ENCODE data around the gene UNC50.

The UNC50 gene

DNA sequence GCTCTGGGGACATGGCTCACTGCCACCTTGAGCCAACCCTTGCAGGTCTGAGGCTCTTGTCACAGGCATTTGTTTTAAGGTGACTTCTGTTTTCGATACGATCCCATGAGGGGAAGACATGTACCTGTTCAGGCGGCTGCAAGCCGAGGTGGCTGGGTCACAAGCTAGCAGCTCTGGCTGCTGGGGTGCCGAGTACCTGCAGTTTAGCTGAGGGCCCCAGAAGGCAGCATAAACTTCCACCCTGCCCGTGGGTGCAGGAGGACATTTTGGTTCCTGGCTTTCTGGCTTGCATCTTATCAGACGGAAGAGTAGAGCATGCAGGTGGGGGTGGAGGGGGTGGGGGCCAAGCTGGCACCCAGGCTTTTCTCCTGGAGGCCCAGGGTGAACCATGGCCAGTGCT, 28.5 kb upstream of the UNC50 start:
- Histone ChIP-seq H3K79me2 (ENCODE audit: insufficient read depth, low read length) (no peaks in the 10 kb centered on the region), H3K4me2 (ENCODE audit: insufficient read depth, low read length) (no peak overlapping the region), H3K4me1 (ENCODE audit: insufficient read depth, low read length) (no peaks in the 10 kb centered on the region), H3K9ac (ENCODE audit: low read depth, low read length) (no peak overlapping the region), H3K36me3 (ENCODE audit: insufficient read depth, low read length) (peaks cover 70% of the 10 kb centered on the region), H3K27me3 (ENCODE audit: insufficient read depth, low read length, poor library complexity) (no peaks in the 10 kb centered on the region), H3K4me3 (ENCODE audit: low read depth in 1 of 2, low read length in 2 of 2) (no peak overlapping the region), H4K20me1 (ENCODE audit: insufficient read depth, low read length) (no peaks in the 10 kb centered on the region), H3K9me3 (ENCODE audit: insufficient read depth, low read length, severe bottlenecking) (no peaks in the 10 kb centered on the region), H3K27ac (ENCODE audit: low read length) (no peak overlapping the region), H2AFZ (ENCODE audit: low read depth, low read length) (no peak overlapping the region)
- DNase-seq: no peak
- ATAC-seq (ENCODE audit: insufficient read depth, low read depth): no peak
- TF ChIP-seq, protein P1, sequence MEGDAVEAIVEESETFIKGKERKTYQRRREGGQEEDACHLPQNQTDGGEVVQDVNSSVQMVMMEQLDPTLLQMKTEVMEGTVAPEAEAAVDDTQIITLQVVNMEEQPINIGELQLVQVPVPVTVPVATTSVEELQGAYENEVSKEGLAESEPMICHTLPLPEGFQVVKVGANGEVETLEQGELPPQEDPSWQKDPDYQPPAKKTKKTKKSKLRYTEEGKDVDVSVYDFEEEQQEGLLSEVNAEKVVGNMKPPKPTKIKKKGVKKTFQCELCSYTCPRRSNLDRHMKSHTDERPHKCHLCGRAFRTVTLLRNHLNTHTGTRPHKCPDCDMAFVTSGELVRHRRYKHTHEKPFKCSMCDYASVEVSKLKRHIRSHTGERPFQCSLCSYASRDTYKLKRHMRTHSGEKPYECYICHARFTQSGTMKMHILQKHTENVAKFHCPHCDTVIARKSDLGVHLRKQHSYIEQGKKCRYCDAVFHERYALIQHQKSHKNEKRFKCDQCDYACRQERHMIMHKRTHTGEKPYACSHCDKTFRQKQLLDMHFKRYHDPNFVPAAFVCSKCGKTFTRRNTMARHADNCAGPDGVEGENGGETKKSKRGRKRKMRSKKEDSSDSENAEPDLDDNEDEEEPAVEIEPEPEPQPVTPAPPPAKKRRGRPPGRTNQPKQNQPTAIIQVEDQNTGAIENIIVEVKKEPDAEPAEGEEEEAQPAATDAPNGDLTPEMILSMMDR (IDR thresholded peaks at IDR 0.05; ENCODE audit: borderline replicate concordance, extremely low read depth, low read length, poor library complexity, severe bottlenecking): no peak
- no peak for TF ChIP-seq EZH2 (IDR thresholded peaks at IDR 0.05; ENCODE audit: borderline replicate concordance, low read depth, low read length, severe bottlenecking)

DNA sequence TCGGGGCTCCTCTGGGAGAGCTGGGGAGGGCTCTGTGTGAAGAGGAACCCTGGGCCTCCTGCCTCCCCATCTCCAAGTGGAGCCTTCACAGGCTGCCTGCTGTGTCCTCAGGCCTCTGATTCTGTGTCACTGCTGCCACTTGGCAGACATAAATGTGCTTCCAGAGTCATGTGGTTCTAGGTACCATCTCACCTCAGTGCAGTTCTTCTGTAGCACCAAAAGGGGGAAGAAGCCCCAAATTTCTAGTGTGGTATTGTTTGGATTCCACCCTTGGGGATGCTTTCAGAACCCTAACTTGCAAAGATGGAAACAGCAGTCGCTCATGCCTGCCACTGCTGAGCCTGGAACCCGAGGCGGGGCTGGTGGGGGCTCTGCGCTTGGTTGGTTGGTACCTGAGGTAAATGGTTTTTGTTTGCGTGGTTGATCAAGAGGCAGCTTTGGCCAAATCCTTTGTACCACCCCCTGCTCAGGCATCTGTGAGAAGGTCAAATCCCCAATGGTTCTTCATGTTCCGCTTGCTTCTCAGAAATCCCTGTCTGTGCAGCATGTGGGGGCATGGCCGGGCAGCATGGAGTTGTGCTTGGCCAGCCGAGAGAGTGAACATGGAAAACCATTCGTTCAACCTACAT, 27.6 kb upstream of the UNC50 start:
- no peak for DNase-seq

DNA sequence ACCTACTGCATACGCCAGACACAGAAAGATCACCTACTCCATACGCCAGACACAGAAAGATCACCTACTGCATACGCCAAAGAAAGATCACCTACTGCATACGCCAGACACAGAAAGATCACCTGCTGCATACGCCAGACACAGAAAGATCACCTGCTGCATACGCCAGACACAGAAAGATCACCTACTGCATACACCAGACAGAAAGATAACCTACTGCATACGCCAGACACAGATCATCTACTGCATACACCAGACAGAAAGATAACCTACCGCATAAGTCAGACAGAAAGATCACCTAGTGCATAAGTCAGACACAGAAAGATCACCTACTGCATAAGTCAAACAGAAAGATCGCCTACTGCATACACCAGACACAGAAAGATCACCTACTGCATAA, 25.9 kb upstream of the UNC50 start:
- Histone ChIP-seq H4K20me1 (ENCODE audit: insufficient read depth, low read length) (no peaks in the 10 kb centered on the region), H3K27ac (ENCODE audit: low read length) (no peak overlapping the region), H3K4me2 (ENCODE audit: insufficient read depth, low read length) (no peak overlapping the region), H3K36me3 (ENCODE audit: insufficient read depth, low read length) (peaks cover 65% of the 10 kb centered on the region), H3K9ac (ENCODE audit: low read depth, low read length) (no peak overlapping the region), H2AFZ (ENCODE audit: low read depth, low read length) (no peak overlapping the region), H3K27me3 (ENCODE audit: insufficient read depth, low read length, poor library complexity) (no peaks in the 10 kb centered on the region), H3K4me3 (ENCODE audit: low read depth in 1 of 2, low read length in 2 of 2) (no peak overlapping the region), H3K79me2 (ENCODE audit: insufficient read depth, low read length) (no peaks in the 10 kb centered on the region), H3K9me3 (ENCODE audit: insufficient read depth, low read length, severe bottlenecking) (no peaks in the 10 kb centered on the region), H3K4me1 (ENCODE audit: insufficient read depth, low read length) (no peaks in the 10 kb centered on the region)
- DNase-seq (no peak), ATAC-seq (ENCODE audit: insufficient read depth, low read depth) (no peak)
- TF ChIP-seq, protein P1 (IDR thresholded peaks at IDR 0.05; ENCODE audit: borderline replicate concordance, extremely low read depth, low read length, poor library complexity, severe bottlenecking): no peak
- no peak for TF ChIP-seq EZH2 (IDR thresholded peaks at IDR 0.05; ENCODE audit: borderline replicate concordance, low read depth, low read length, severe bottlenecking)

More for the DNA sequence above, 27.6 kb upstream of the UNC50 start:
- TF ChIP-seq, protein P1 (IDR thresholded peaks at IDR 0.05; ENCODE audit: borderline replicate concordance, extremely low read depth, low read length, poor library complexity, severe bottlenecking): peak; percentile 16
- TF ChIP-seq EZH2 (IDR thresholded peaks at IDR 0.05; ENCODE audit: borderline replicate concordance, low read depth, low read length, severe bottlenecking): no peak
- no peak for ATAC-seq (ENCODE audit: insufficient read depth, low read depth)
- H3K36me3 ChIP-seq (ENCODE audit: insufficient read depth, low read length): peaks cover 72% of the 10 kb centered on the region
- H3K27ac ChIP-seq (ENCODE audit: low read length): no peak overlapping the region
- H3K4me1 ChIP-seq (ENCODE audit: insufficient read depth, low read length): no peaks in the 10 kb centered on the region
- no peak overlapping the region for H2AFZ ChIP-seq (ENCODE audit: low read depth, low read length)
- H3K27me3 ChIP-seq (ENCODE audit: insufficient read depth, low read length, poor library complexity): no peaks in the 10 kb centered on the region
- H4K20me1 ChIP-seq (ENCODE audit: insufficient read depth, low read length): no peaks in the 10 kb centered on the region
- no peaks in the 10 kb centered on the region for H3K79me2 ChIP-seq (ENCODE audit: insufficient read depth, low read length)
- H3K4me2 ChIP-seq (ENCODE audit: insufficient read depth, low read length): no peak overlapping the region
- no peaks in the 10 kb centered on the region for H3K9me3 ChIP-seq (ENCODE audit: insufficient read depth, low read length, severe bottlenecking)
- H3K4me3 ChIP-seq (ENCODE audit: low read depth in 1 of 2, low read length in 2 of 2): no peak overlapping the region
- no peak overlapping the region for H3K9ac ChIP-seq (ENCODE audit: low read depth, low read length)
